Measurements from ENCODE around the gene ZYG11B.
"Not testable (repeated sequence)": the region's sequence is repeated elsewhere in the genome, so short reads cannot be mapped to it uniquely, and the experiment has no call there.

The ZYG11B gene

GRCh38 chr1:52726265-52727113 is at the start of gene ZYG11B:
ZYG11B (plus strand) TSS chr1:52726453; CDS start chr1:52726654, 201 bp downstream.
- peak; percentile 87 for DNase-seq

- DNase-seq = no peak
Observed at GRCh38 chr1:52677076-52677806, 49.0 kb upstream of the ZYG11B start.

- DNase-seq = no peak
Observed at GRCh38 chr1:52679048-52679447, 47.2 kb upstream of the ZYG11B start.

GRCh38 chr1:52679498-52679897 is 46.8 kb upstream of the ZYG11B start:
- no peak for DNase-seq

- no peak for DNase-seq
Observed at GRCh38 chr1:52680353-52680752, 45.9 kb upstream of the ZYG11B start.

- DNase-seq = no peak
Observed at GRCh38 chr1:52681136-52681535, 45.1 kb upstream of the ZYG11B start.

- no peak for DNase-seq
Observed at GRCh38 chr1:52683367-52683940, 42.8 kb upstream of the ZYG11B start.

- DNase-seq = no peak
Observed at GRCh38 chr1:52684545-52684944, 41.7 kb upstream of the ZYG11B start.

- DNase-seq = peak; percentile 56
Observed at GRCh38 chr1:52686261-52686751, 39.9 kb upstream of the ZYG11B start.

- DNase-seq = no peak
Observed at GRCh38 chr1:52686830-52687229, 39.4 kb upstream of the ZYG11B start.

- DNase-seq = no peak
Observed at GRCh38 chr1:52691821-52692220, 34.4 kb upstream of the ZYG11B start.

GRCh38 chr1:52692697-52693096 is 33.6 kb upstream of the ZYG11B start:
- DNase-seq = no peak

- DNase-seq = not testable (repeated sequence)
Observed at GRCh38 chr1:52693351-52693750, 32.9 kb upstream of the ZYG11B start.

- no peak for DNase-seq
Observed at GRCh38 chr1:52693843-52694242, 32.4 kb upstream of the ZYG11B start.

GRCh38 chr1:52695627-52696026 is 30.6 kb upstream of the ZYG11B start:
- DNase-seq = no peak

GRCh38 chr1:52697795-52698674 is 28.2 kb upstream of the ZYG11B start, which contains the start of gene COA7:
COA7 (minus strand) TSS chr1:52698347; CDS start chr1:52698326, 21 bp downstream.
- peak; percentile 87 for DNase-seq

- DNase-seq = no peak
Observed at GRCh38 chr1:52702886-52703787, 23.1 kb upstream of the ZYG11B start.

GRCh38 chr1:52706136-52706670 is 20.1 kb upstream of the ZYG11B start:
- no peak for DNase-seq

- no peak for DNase-seq
Observed at GRCh38 chr1:52706941-52707926, 19.0 kb upstream of the ZYG11B start.
